Putamen (tissue), 1 donor: ENCODE measurements around the gene RBM8A.

Source experiments
- DNase-seq: peaks from one replicate; pipeline ENCODE4 v3.0.0-alpha.2; 2016; ENCODE audit warnings: low spot score

RBM8A gene

GRCh38 chr1:145927063-145927886 lies at the start of gene RBM8A:
Gene RBM8A (minus strand): TSS chr1:145927484. CDS start chr1:145927426, 58 bp downstream.
- peak; percentile 98 for DNase-seq

- DNase-seq = no peak
These were observed 49.7 kb upstream of the RBM8A start for GRCh38 chr1:145977016-145977415.

DNA sequence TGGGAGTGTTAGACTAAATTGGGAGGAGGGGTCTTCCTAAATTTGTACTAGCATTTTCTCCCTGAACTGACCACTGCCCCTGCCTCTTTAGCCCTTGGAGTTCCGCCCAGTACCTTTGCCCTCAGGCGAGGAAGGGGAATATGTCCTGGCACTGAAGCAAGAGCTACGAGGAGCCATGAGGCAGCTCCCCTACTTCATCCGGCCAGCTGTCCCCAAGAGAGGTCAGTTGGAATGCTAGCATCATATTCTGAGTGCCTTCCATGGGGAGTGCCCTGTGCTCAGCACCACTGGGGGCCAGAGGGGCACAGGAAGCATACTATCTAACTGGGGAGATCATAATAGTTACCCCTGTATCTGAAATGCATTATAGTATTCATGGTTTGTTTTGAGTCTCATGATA lies 47.9 kb upstream of the RBM8A start:
- DNase-seq = no peak

GRCh38 chr1:145974721-145975120 lies 47.4 kb upstream of the RBM8A start:
- DNase-seq = no peak

DNA sequence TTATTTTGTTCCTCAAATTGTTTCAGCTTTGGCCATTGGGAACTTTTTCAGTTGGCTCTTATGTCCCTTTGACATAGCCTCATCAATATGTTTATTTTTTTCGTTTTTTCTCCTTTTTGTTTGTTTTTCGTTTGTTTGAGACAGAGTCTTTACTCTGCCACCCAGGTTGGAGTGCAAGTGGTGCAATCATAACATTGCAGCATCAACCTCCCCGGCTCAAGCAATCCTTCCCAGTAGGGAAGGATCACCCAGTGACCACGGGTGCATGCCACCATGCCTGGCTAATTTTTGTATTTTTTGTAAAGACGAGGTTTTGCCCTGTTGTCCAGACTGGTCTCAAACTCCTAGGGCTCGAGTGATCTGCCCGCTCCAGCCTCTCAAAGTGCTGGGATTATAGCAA lies 45.3 kb upstream of the RBM8A start:
- no peak for DNase-seq

DNA sequence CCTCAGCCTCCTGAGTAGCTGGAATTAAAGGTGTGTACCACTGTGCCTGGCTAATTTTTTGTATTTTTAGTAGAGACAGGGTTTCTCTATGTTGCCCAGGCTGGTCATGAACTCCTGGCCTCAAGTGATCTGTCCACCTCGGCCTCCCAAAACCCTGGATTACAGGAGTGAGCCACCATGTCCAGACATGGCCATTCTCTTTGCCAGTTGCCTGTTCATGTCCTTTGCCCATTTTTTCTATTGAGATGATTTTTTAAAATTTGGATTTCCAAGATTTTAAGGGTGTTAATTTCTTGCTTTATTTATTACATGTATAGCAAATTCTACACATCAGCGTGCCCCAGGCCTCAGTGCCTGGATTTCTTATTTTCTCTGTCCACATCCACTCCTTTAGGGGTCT lies 40.0 kb upstream of the RBM8A start:
- no peak for DNase-seq

GRCh38 chr1:145965119-145965744 lies 37.9 kb upstream of the RBM8A start:
- no peak for DNase-seq

GRCh38 chr1:145964328-145965118 lies 37.2 kb upstream of the RBM8A start, which contains the start of the genes ANKRD34A and POLR3GL:
Gene ANKRD34A (minus strand): TSS chr1:145964575. CDS start chr1:145961759, 2,816 bp downstream.
Gene POLR3GL (plus strand): TSS chr1:145964690. CDS start chr1:145974866, 10,176 bp downstream.
- peak; percentile 98 for DNase-seq

DNA sequence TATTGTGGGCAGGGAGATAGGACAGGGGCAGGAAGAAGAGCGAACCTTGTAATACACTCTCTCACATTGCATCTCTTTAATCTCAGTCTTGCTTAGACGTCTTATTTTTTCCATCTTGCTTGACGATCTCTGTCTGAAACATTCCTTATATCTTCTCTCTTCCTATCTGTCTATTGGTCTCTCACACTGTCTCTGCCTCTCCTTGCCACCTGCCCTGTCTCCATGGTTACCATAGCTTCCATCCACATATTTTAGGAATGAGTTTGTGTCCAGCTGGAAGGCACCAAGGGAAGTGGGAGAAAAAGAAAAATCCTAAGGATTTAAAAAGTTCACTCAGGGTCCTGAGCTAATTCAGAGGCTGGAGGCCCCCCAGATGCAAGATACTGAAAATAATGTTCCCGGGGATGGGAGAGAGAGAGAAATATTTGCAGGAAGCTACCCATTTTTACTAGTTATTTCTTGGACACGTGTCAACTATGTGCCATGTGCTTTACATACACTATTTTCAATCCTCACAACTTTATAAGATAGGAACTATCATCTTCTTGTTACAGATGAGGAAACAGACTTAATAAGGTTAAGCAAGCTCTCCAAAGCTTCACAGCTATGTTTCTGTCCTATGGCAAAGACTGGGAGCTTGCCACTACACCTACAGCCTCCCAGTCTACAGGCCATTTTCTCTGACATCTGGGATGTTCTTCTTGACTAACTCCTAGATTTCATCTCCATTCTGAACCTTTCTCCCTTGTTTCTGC lies 36.2 kb upstream of the RBM8A start:
- DNase-seq = no peak

- peak; percentile 77 for DNase-seq
These were observed 35.1 kb upstream of the RBM8A start for GRCh38 chr1:145962157-145963102.

DNA sequence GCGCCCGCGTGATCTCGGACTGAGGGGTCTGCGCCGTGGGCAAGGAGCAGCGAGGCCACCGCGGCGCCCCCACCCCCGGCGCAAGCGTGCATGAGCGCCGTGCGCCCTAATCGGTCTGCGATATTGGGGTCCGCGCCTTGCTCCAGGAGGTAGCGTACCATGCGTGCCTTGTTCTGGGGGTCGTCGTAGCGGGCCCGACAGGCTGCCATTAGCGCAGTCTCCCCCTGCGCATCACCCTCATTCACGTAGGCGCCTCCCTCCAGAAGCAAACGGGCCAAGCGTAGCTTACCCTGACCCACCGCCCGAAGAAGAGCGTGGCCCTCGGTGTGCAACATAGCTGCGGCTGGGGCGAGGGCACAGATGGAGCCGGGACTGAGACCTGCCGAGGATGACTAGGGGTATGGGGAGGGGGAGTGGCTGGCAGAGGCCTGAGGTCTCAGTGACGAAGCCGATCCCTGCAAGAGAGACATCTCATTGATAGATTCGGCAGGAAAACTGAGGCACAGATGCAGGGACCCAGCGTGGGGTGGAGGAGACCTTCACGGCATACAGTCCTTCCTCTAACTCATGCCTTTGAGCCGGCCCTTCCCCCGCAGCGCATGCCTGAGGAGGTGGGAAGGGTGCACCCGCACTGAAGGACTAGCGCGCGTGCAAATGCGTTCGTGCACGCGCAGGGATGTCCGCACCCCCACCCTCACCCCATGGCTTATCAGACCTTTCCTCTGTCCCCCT lies 34.3 kb upstream of the RBM8A start:
- no peak for DNase-seq

GRCh38 chr1:145961109-145961424 lies 33.8 kb upstream of the RBM8A start:
- no peak for DNase-seq

DNA sequence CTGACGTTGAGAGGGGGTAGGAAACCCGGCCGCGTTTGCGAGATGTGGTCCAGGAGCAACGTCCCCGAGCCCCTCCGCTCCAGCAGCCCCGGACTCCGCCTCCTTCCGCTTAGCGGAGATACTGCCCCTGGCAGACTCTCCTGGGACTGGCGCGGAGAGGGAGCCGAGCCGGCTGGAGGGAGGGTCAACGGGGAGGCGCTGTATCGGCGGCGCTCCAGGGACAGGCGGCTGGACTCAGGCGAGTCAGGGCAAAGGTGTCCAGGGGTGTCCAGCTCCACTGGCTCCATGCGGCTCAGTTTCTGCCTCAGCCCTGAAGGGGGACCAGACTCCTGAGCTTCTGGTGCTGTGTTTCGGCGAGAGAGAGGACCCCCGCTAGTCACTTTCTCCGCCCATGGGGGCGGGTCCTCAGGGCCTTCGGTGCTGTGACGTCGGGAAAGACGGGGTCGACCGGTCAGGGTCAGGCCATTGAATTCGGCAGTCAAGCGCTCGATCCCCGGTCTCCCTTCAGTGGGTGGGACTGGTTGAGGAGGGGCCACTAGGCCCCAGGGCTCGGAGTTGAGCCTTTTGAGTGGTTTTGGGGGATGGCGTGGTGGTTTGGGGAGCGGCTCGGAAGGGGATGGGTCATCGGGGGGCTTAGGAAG lies 33.3 kb upstream of the RBM8A start:
- peak; percentile 43 for DNase-seq

DNA sequence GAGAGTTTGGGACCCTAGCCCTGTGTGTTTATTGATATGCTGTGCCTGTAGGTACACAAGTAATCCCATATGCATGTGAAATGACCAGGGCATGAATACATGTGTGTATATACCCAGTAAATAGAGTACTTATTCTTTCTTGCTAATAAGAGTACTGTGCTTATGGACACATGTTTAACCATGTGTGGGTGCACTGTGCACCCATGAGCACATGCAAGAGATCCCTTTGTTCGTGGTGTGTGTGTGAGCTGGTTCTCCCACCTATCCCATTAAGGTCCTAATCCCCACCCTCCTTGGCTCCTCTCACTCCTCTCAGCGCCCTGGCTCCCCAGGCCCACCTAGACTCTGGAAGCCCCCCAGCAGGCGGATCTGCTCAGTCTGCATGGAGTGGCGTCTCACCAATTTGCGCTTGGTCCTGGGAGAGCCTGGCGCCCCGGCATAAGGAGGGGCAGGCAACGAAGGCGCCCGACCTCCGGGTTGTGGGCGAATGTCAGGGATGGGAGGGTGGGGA lies 32.7 kb upstream of the RBM8A start:
- no peak for DNase-seq

DNA sequence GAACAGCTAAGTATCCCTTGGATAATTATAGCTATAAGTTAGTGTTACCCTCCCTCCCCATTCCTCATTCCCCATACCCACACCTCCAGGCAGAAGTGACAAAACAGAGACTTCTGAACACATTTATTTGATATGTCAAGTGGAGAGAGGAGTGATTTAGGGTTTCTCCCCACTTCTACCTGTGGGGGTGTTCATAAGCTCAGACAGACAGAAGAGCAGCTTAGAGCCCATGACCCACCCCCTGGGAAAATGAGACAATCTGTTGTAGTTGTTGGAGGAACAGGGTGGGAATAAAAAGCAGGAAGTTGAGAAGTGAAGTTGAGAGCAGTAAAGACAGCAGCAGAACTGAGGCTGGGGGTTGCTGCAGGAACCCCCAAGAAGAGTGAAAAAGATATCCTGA lies 32.0 kb upstream of the RBM8A start:
- no peak for DNase-seq

- DNase-seq = no peak
These were observed 31.4 kb upstream of the RBM8A start for GRCh38 chr1:145958734-145959133.

DNA sequence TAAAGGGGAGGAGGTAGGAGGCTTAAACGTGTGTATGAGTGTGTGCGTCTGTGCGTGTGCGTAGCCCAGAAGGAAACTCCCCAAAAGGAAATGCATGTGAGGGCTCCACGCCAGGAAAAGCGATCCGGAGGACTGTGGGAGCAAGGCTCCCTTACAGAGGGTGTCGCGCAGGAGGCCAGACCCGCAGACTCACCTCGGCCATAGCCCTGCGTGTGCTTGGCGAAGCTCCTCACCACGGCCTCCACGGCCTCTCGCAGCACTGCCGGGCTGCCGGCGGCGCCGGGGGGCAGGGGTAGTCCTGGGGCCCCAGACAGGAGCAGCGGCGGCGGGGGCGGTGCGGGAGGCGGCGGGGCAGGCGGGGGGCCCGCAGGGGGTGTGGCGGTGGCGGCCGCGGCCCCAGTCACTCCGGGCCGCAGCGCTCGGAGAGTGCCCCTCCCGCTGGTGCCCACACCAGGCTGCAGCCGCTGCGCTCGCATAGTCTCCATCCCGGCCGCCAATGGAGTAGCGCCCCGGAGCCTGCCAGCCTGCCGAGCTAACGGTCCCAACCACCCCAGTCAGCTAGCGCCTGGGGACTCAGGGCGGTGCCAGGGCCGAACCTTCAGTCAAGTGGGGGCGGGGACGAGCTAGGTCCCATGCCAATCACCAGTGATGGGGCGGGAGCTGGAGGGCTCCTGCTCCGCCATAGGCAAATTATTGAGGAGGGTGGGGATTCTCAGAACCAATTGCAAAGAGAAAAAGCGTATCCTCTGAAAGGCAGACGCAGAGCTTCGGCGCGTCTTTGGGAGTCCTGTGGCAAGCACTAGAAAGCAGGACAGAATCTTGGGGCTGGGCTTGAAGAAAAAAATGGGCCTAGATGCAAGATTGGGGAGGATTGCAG lies 30.4 kb upstream of the RBM8A start, which contains the start of gene LIX1L:
LIX1L (minus strand) TSS at position 575 of the 877 bp plus-strand sequence; CDS start at position 485, 90 bp downstream.
- DNase-seq = peak; percentile 99

DNA sequence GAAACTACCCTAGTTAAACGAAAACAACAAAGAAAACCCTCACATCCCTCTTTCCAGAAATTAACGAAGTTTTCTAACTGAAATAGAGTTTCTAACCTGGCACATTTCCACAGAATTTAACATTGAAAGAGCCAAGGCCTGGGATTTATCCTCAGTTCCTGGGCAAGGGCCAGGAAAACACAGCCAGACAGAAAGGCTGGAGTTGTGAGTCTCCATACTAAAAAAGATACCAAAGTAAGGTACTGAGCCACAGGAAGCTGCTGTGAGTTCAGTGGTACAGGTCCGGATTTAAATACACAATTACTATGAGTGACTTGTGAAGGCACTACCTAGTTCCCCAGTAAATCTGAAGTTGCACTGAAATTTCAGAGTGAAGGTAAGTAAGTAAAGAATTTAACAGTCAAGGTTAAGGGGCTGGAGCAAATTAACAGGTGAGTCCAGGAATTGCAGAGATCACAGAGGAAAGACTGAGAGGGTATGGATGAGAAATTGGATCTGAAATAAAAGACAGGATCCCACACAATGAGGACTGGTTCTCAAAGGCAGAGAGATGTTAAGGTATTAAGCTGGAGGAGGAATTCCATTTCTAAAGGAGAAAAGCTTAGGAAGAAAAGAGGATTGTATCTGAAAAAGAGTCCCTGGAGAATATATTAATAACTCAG lies 29.6 kb upstream of the RBM8A start:
- no peak for DNase-seq
